HCT116 (cell line): Measurements from ENCODE around the gene SLC18A2. TPM values are rescaled to one million over a fixed set of nuclear protein-coding genes. Genes with fewer than 3 reads are reported as not detected.
A peak's percentile ranks its signal among the peaks of the same experiment; 100 is the strongest.

Experiments
- ATAC-seq: fragments of 200-7000 bp; cut with Tn5 transposase; 2 replicates; pipeline ENCODE4 v1.9.1; 2020; ENCODE audit warnings: mild to moderate bottlenecking, moderate library complexity
- BruUV-seq: library from RNA; stranded (reverse); fragments of 400-500 nt; replicated peaks from 2 replicates; lab custom pipeline; 2021; lab: Mats Ljungman, UMichigan
- CTCF ChIA-PET: fragments of 300-600 bp; sonication (Branson Sonifier 250); formaldehyde crosslinking; loops from one replicate; lab custom pipeline; 2021; ENCODE audit warnings: antibody characterized with exemption; lab: Charles Lee
- POLR2A ChIA-PET: fragments of 300-600, 350-600 bp; sonication (Branson Sonifier 250); formaldehyde crosslinking; loops from one replicate; lab custom pipeline; 2021; ENCODE audit warnings: antibody characterized with exemption; lab: Charles Lee
- RAD21 ChIA-PET, 2 experiments: fragments of 300-600 bp; sonication (Branson Sonifier 250); formaldehyde crosslinking; loops; one replicate each; lab custom pipeline; 2023; ENCODE audit warnings: low total read pairs in 2 of 2; ENCODE audit not compliant: uncharacterized antibody in 2 of 2, unreplicated experiment in 2 of 2, low non-redundant PET in 1 of 2; lab: Charles Lee
- DNase-seq: peaks from one replicate; pipeline ENCODE4 v3.0.0-alpha.2; 2010; ENCODE audit warnings: low read depth, low spot score
- H2AFZ ChIP-seq: fragments of 200-600 bp; shearing (Covaris generic), sonication (generic); 2 replicates; pipeline ENCODE4 v1.6.1; 2017; ENCODE audit warnings: low read depth, mixed run types, mixed read lengths, antibody characterized with exemption, low read length; ENCODE audit not compliant: poor library complexity, severe bottlenecking
- H3K27ac ChIP-seq: 2 replicates; pipeline ENCODE4 v1.5.1; 2012; ENCODE audit warnings: low read depth, low read length
- H3K27me3 ChIP-seq: fragments of 200-600 bp; sonication (generic); 2 replicates; pipeline ENCODE4 v1.6.1; 2016; ENCODE audit warnings: mixed run types, low read length, mixed read lengths; ENCODE audit not compliant: insufficient read depth
- H3K36me3 ChIP-seq, 2 experiments: fragments of 200-500 bp in 1 of 2; fragments of 200-600 bp in 1 of 2; sonication (Bioruptor generic) in 1 of 2; sonication (generic) in 1 of 2; 2 replicates each; pipeline versions ENCODE4 v1.5.1 to v1.6.1; 2014 to 2016; ENCODE audit warnings: low read length in 2 of 2, inconsistent platforms in 1 of 2, mixed read lengths in 1 of 2, mixed run types in 1 of 2; ENCODE audit not compliant: insufficient read depth in 2 of 2, control insufficient read depth in 1 of 2
- H3K4me1 ChIP-seq, 2 experiments: fragments of 200-600 bp in 1 of 2; sonication (generic) in 1 of 2; 2 replicates each; pipeline versions ENCODE4 v1.5.1 to v1.6.1; 2012 to 2017; ENCODE audit warnings: low read length in 2 of 2, inconsistent platforms in 1 of 2, mild to moderate bottlenecking in 1 of 2, mixed read lengths in 1 of 2, mixed run types in 1 of 2, moderate library complexity in 1 of 2; ENCODE audit not compliant: insufficient read depth in 2 of 2, control insufficient read depth in 1 of 2
- H3K4me2 ChIP-seq: fragments of 200-600 bp; sonication (generic); 2 replicates; pipeline ENCODE4 v1.6.1; 2017; ENCODE audit warnings: mixed run types, low read length, mixed read lengths
- H3K4me3 ChIP-seq, 2 experiments: fragments of 200-600 bp in 1 of 2; sonication (generic) in 1 of 2; replicated peaks in 1 of 2; 2 replicates each; pipeline ENCODE4 v1.5.1; 2011 to 2016; ENCODE audit warnings: low read length in 2 of 2, control low read depth in 1 of 2, low read depth in 1 of 2, mild to moderate bottlenecking in 1 of 2, mixed read lengths in 1 of 2, mixed run types in 1 of 2
- H3K79me2 ChIP-seq: fragments of 200-600 bp; sonication (generic); 2 replicates; pipeline ENCODE4 v1.6.1; 2017; ENCODE audit warnings: mild to moderate bottlenecking, mixed run types, low read length, moderate library complexity, mixed read lengths; ENCODE audit not compliant: insufficient read depth
- H3K9ac ChIP-seq: fragments of 200-600 bp; sonication (generic); 2 replicates; pipeline ENCODE4 v1.6.1; 2016; ENCODE audit warnings: low read length, mixed read lengths
- H3K9me2 ChIP-seq: fragments of 200-600 bp; sonication (generic), shearing (Covaris generic); 2 replicates; pipeline ENCODE4 v1.6.1; 2017; ENCODE audit warnings: mixed run types, mild to moderate bottlenecking, moderate library complexity; ENCODE audit not compliant: insufficient read depth
- H3K9me3 ChIP-seq, 2 experiments: fragments of 200-500 bp in 1 of 2; fragments of 200-600 bp in 1 of 2; sonication (Bioruptor generic) in 1 of 2; sonication (generic) in 1 of 2; 2 replicates each; pipeline ENCODE4 v1.6.1; 2014 to 2017; ENCODE audit warnings: low read length in 2 of 2, mixed read lengths in 2 of 2, inconsistent platforms in 1 of 2, low read depth in 1 of 2, mild to moderate bottlenecking in 1 of 2, mixed run types in 1 of 2, moderate library complexity in 1 of 2; ENCODE audit not compliant: control insufficient read depth in 1 of 2, insufficient read depth in 1 of 2
- H4K20me1 ChIP-seq: fragments of 200-600 bp; sonication (generic), shearing (Covaris generic); 2 replicates; pipeline ENCODE4 v1.6.1; 2017; ENCODE audit warnings: mixed run types, mild to moderate bottlenecking, moderate library complexity; ENCODE audit not compliant: insufficient read depth
- CEBPB ChIP-seq: IDR thresholded peaks from 2 replicates; pipeline ENCODE4 v1.6.1; 2012; ENCODE audit warnings: low read depth
- EZH2 ChIP-seq: fragments of 200-600 bp; sonication (generic); IDR thresholded peaks from 2 replicates; pipeline ENCODE4 v1.6.1; 2017; ENCODE audit warnings: antibody characterized with exemption, mixed run types
- EZH2phosphoT487 ChIP-seq: fragments of 200-600 bp; IDR thresholded peaks from 2 replicates; pipeline ENCODE4 v1.6.1; 2018; ENCODE audit warnings: antibody characterized with exemption, borderline replicate concordance
- POLR2A ChIP-seq: IDR thresholded peaks from 2 replicates; pipeline ENCODE4 v1.7.0; 2011; ENCODE audit warnings: borderline replicate concordance; ENCODE audit not compliant: insufficient read depth, insufficient read length; ENCODE audit errors: extremely low read depth
- POLR2AphosphoS5 ChIP-seq: IDR thresholded peaks from 2 replicates; pipeline ENCODE4 v1.6.1; 2011; ENCODE audit warnings: mild to moderate bottlenecking, low read depth, low read length, moderate library complexity
- ZFX ChIP-seq: fragments of 450-650 bp; IDR thresholded peaks from 2 replicates; pipeline ENCODE4 v1.6.1; 2017
- ZNF274 ChIP-seq: fragments of 200-500 bp; sonication (Bioruptor generic); IDR thresholded peaks from 2 replicates; pipeline ENCODE4 v1.6.1; 2014; ENCODE audit warnings: mild to moderate bottlenecking, low read depth, low read length, inconsistent platforms
- intact Hi-C: fragments of 100-400 bp; cut with micrococcal nuclease; formaldehyde crosslinking; loops from 2 replicates; pipeline ENCODE4 v1.10.0; 2022
- total RNA-seq: library from RNA; stranded (reverse); gene quantifications from one replicate; pipeline ENCODE4 v1.2.1, GENCODE V29; 2021; ENCODE audit not compliant: unreplicated experiment
- TF ChIP-seq, protein P1 (sequence below): IDR thresholded peaks from 2 replicates; pipeline ENCODE4 v1.6.1; 2011; ENCODE audit warnings: mild to moderate bottlenecking, low read length, moderate library complexity; ENCODE audit not compliant: insufficient replicate concordance; ENCODE audit errors: extremely low read depth

SLC18A2 gene
- total RNA-seq, 1 experiment from 2014 or later, result not detected

DNA sequence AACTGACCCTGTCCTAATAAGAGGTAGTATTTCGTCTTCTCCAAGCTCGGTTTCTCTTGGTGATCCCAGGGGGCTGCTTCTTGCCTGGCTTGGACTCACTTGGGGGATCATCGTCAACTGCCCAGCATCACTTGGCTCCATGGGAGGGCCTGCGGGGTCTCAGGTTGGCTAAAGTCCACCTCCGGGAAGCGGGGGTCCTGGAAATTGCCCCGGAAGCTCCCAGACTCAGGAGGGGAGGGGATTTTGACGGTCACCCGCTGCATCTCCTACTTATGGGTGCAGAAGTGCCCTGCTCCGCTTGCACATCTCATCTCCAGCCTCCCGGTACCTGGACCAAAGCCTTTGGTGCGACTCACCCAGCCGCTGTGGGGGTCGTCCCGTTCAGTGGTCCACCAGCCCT is 24.9 kb upstream of the SLC18A2 start:
- TF ChIP-seq EZH2phosphoT487, result no peak
- TF ChIP-seq POLR2A, result no peak
- TF ChIP-seq, protein P1, sequence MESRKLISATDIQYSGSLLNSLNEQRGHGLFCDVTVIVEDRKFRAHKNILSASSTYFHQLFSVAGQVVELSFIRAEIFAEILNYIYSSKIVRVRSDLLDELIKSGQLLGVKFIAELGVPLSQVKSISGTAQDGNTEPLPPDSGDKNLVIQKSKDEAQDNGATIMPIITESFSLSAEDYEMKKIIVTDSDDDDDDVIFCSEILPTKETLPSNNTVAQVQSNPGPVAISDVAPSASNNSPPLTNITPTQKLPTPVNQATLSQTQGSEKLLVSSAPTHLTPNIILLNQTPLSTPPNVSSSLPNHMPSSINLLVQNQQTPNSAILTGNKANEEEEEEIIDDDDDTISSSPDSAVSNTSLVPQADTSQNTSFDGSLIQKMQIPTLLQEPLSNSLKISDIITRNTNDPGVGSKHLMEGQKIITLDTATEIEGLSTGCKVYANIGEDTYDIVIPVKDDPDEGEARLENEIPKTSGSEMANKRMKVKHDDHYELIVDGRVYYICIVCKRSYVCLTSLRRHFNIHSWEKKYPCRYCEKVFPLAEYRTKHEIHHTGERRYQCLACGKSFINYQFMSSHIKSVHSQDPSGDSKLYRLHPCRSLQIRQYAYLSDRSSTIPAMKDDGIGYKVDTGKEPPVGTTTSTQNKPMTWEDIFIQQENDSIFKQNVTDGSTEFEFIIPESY, result no peak
- TF ChIP-seq CEBPB, result no peak
- no peak for TF ChIP-seq POLR2AphosphoS5
- TF ChIP-seq ZFX, result no peak
- no peak for TF ChIP-seq ZNF274
- no peak for TF ChIP-seq EZH2
- H4K20me1 ChIP-seq, result no peaks in the 10 kb centered on the region
- no peak overlapping the region for H3K27ac ChIP-seq
- no peaks in the 10 kb centered on the region for H3K79me2 ChIP-seq
- CTCF ChIA-PET, result interaction anchor here (0.6 to 5.0 kb wide), 40 partner anchors 8 to 1993 kb away, joined by 3 to 120 read pairs (median 5); no protein-coding TSS in a partner anchor
- DNase-seq (no peak), ATAC-seq (no peak)
- H3K9ac ChIP-seq, result no peak overlapping the region
- no peaks in the 10 kb centered on the region for H3K9me2 ChIP-seq
- H3K4me3 ChIP-seq, result peak overlapping the region; percentile 19 to 27; a peak in 2 of 4 replicates
- peaks cover 0 to 14% of the 10 kb centered on the region in 2 experiments; a peak in 2 of 4 replicates for H3K4me1 ChIP-seq
- H3K4me2 ChIP-seq, result peak overlapping the region; percentile 63
- no peaks in the 10 kb centered on the region for H3K9me3 ChIP-seq
- H3K36me3 ChIP-seq, result no peaks in the 10 kb centered on the region
- no TSS peak for BruUV-seq
- H3K27me3 ChIP-seq, result peaks cover 9% of the 10 kb centered on the region; the same call in 1 of the 2 replicates
- POLR2A ChIA-PET, result no interaction called here
- peak overlapping the region; percentile 91 for H2AFZ ChIP-seq
- RAD21 ChIA-PET, result interaction anchor here (0.9 to 2.2 kb wide), 8 partner anchors 41 to 264 kb away, joined by 3 to 15 read pairs (median 4); no protein-coding TSS in a partner anchor
- intact Hi-C loops, result loop anchor here (1.0 kb wide), 3 partner anchors 104 to 1025 kb away; no protein-coding TSS in a partner anchor
